H4 (cell line): Measurements from ENCODE around the gene OPA1. TPM values are rescaled to one million over a fixed set of nuclear protein-coding genes. Genes with fewer than 3 reads are reported as not detected.

ENCODE experiments used
- DNase-seq: peaks from one replicate; pipeline ENCODE4 v3.0.0-alpha.2; 2015; ENCODE audit warnings: low spot score
- total RNA-seq: library from RNA; depleted of rRNA; stranded (reverse); fragments of >200 nt; shearing (Covaris generic); gene quantifications from 2 replicates; pipeline ENCODE4 v1.2.3, GENCODE V29; 2014

The OPA1 gene
- total RNA-seq, 1 experiment from 2014 or later: 53.6 TPM

- DNase-seq: no peak
These were observed 52.8 kb downstream of the OPA1 start for GRCh38 chr3:193645806-193646205.

DNA sequence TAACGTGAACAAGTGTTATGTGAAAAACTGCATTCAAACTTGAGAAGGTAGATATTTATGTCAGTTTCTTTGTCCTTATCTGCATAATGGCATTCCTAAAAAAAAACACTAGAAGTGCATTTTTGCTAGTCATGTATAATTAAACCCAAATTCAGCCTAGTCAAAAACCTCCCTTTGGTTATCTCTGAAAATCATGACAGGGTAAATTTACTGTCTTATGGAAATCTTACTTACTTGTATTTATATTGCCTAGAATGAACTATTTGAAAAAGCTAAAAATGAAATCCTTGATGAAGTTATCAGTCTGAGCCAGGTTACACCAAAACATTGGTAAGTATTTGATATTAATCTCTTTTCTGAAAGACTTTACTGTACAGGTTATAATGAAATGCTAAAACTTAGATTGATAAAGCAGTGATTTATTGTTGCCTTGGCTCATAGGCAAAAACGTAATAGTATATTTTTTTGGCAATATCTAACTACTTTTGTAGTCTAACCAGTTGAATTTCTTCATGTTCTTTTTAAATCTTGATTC lies 55.6 kb downstream of the OPA1 start:
- no peak for DNase-seq

GRCh38 chr3:193650585-193650984 lies 57.6 kb downstream of the OPA1 start:
- DNase-seq: no peak

DNA sequence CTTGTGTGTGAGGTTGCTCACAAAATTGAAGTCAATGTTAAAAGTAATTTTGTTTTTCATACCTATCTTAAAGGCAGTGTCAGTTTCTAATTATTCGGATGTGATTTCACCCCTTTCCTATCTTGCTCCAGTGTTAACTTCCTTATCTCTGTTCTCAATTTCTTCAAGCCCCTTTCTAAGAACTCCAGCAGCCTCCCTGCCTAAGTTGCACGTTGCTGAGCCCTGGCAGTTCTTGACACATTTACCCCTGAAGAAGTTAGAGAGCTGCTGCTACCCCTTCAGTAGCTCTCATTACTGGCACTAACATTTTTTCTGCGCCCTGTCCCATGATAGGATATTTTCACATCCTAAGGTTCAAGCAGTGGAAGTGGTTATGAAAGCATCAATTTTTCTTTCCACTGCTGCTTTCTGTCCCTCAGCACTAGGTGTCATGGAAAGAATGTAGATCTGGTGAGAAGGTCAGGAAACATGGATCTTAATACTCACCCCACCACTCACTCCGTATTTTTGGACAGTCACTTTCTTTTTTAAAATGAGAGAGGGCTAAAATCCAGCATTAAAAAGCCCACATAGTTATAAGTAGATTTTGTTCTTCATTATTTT lies 62.9 kb downstream of the OPA1 start:
- DNase-seq: no peak

DNA sequence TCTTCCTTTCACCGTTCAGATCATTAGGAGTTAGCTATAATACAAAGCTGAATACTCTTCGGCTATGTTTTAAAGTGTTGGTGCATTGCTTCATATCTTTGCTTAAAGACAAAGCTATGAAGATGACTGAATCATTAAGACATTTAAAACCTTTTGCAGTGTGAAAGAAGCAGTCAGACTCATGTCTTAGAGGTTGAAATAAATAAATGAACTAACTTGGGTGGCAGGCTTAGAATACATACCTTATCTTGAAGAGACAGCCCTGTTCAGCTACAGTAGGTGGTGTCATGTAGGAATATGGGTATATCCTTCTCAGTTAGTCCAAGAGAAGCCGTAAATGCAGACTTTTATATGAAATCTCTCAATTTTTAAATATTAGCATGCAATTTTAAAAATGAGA lies 63.4 kb downstream of the OPA1 start:
- no peak for DNase-seq

GRCh38 chr3:193656878-193657282 lies 63.9 kb downstream of the OPA1 start:
- no peak for DNase-seq

DNA sequence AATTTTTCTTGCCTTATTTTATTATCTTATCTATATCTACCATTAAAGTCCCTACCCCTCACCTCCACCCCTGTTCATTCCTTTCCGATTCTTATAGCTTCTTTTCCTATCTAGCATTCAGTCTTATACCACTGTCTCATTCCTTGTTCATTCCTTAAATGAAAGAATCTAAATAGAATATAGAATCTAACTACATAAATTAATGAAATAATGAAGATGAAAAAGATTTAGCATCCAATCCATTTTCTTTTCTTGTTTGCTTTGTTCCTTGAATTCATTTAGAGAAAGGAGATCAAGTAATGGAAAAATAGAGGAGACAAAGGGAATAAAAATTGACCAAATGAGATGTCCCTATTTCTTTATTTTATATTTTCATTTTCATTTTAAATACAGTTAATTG lies 67.2 kb downstream of the OPA1 start:
- no peak for DNase-seq

- no peak for DNase-seq
These were observed 67.8 kb downstream of the OPA1 start for GRCh38 chr3:193660698-193661411.

- no peak for DNase-seq
These were observed 69.8 kb downstream of the OPA1 start for GRCh38 chr3:193662757-193663322.

DNA sequence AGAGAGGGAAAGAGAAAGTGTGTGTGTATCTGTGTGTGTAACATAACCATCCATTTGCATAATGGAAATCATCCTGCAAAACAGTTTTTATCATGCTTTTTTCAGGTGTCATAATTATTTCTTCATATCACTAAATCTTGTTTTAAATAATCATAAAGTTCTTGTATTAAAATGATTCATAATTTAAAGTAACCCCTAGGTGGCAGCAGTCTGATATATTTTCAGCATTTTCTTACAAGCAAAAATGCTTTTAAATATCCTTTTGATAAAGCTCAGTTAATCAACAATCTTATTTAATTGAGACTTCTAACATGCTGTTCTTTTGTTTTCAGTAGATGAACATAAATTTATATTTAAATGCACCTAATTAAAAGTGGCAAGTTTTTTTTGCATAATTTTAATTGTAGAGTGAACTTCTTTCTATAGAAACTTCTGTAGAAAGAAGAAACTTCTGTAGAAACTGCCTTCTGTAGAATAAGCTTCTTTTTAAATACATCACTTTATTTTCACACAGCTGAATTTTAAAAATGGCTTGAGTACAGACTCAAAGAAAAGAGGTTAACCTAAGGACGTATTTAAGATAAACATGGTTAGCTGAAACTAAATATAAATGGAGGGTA lies 72.5 kb downstream of the OPA1 start:
- no peak for DNase-seq

DNA sequence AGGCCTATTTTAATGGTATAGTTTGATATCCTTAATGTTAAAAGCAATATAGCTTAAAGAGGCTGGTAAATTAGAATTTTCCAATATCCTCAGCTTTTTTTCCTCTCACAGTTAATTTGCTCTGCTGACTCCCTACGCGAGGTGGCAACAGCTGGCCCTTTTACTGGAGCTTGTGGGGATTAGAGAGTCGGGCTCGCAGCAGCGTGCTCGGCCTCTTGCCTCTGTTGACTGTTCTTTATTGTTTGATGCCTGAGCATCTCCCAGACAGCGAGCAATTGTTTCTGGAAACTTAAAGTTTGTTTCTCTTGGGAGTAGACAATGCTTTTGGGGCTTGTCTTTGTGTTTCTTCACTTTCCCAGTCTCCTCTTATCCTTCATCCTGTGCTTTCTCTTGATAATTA lies 80.8 kb downstream of the OPA1 start:
- no peak for DNase-seq

DNA sequence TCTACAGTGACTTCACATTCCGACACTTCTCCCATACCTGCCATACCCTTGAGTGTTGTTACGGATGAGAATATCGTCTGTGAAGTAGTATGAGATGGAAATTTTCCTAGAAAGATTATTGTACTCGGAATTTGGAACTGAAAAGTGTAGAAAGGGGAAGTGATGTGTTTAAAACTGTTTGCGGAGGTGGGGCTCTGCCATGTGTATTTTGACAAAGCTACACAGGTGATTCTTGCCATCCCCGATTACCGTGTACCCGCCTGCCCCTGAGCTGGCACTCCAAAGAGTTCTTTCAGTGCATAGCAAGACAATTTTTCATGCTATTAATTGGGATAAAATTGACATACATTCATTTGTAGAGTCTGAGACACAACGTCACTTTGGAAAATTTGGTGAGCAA lies 81.7 kb downstream of the OPA1 start:
- DNase-seq: no peak

DNA sequence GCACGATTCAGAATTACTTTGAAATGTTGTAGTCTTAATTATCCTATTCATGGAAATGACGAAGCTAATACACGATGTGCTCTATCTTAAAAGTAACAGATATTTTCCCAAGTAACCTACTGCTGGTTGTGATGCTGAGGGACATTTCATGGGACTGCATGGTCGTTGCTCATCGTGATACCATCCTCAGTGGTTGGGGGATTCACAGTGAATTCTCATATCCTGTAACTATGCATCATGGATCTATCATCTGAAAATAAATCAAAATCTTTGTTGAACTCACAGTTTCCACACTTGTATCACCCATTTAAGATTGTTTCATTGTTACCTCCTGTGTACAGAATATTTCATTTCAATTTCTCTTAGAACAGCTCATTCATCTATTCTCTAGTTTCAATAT lies 84.7 kb downstream of the OPA1 start:
- DNase-seq: no peak

GRCh38 chr3:193680220-193680619 lies 87.2 kb downstream of the OPA1 start:
- DNase-seq: no peak

DNA sequence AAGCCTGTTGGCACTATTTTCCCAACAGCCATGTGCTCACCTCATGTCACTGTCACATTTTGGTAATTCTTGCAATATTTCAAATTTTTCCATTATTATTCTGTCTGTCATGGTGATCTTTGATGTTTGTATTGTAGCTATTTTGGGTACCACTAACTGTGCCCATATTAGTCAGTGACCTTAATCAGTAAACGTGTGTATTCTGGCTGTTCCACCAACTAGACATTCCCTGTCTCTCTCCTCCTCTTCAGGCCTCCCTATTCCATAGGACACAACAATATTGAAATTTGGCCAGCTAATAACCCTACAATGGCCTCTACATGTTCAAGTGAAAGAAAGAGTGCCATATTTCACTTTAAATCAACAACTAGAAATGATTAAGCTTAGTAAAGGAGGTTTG lies 88.6 kb downstream of the OPA1 start:
- no peak for DNase-seq

- no peak for DNase-seq
These were observed 93.9 kb downstream of the OPA1 start for GRCh38 chr3:193686665-193687483.

- DNase-seq: no peak
These were observed 96.1 kb downstream of the OPA1 start for GRCh38 chr3:193688834-193689714.

DNA sequence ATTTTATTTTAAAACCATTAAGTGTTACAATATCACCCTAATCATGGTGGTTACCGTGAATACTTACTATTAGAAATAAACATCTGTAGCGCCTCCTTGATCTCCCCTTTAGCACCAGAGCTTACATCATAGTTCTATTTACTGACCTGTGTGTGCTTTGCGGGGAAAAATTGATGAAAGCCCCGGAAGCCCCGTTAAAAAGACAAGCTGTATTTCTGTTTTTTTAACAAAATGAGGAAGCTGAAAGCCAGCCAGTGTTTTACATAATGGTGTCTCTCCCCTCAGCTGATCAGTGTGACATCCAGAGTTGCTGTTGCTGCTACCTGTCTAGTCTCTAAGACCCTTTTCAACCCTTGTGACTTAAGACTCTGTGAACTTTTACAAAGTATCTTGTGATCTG lies 100.8 kb downstream of the OPA1 start:
- DNase-seq: no peak

- no peak for DNase-seq
These were observed 109.1 kb downstream of the OPA1 start for GRCh38 chr3:193701953-193702635.

DNA sequence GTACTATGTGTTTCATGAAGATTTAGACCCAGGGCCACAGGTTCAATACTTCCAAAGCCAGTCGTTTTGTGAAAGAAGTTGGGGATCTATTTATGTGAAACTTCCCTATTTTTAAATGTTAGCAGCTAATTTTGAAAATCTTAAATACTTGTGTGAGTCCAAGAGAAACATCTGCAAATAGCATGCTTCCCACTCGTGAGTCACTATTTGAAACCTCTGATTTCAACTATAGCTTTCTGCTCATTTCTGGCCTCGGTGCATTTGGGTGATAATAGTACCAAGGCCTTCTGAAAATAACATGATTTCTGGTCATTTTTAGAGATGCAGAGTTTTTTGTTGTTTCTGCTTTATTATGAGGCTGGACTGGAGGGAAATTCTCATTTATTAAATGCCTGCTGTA lies 110.0 kb downstream of the OPA1 start:
- DNase-seq: no peak
